HepG2 (cell line): Measurements from ENCODE around the gene IL3RA.

Experiments
- FOXM1 ChIP-seq: sonication (generic); formaldehyde crosslinking; IDR thresholded peaks from 2 replicates; pipeline ENCODE4 v1.5.0; 2020; ENCODE audit warnings: missing genetic modification reagents
- ZFP36 ChIP-seq: fragments of 150-350 bp; IDR thresholded peaks from 2 replicates; pipeline ENCODE4 v1.6.1; 2018; ENCODE audit warnings: borderline replicate concordance, low read length, low read depth; ENCODE audit not compliant: partially characterized antibody
- ZNF432 ChIP-seq: sonication (generic); formaldehyde crosslinking; IDR thresholded peaks from 2 replicates; pipeline ENCODE4 v1.5.0; 2020; ENCODE audit warnings: missing genetic modification reagents, mild to moderate bottlenecking, borderline replicate concordance

GRCh38 chrX:1386338-1387127 is 49.9 kb downstream of the IL3RA start:
- no peak for TF ChIP-seq ZNF432
- no peak for TF ChIP-seq ZFP36
- no peak for TF ChIP-seq FOXM1
